ENCODE measurements around the gene SORCS2. TPM values are rescaled to one million over a fixed set of nuclear protein-coding genes. Genes with fewer than 3 reads are reported as not detected.

Gene SORCS2
- total and polyA plus RNA-seq, 2 of the 8 experiments (the other 6 are each of a cell fraction or from before 2014, with no cell fraction given): 0.36 to 1.8 TPM

GRCh38 chr4:7397206-7398103 lies 205.1 kb downstream of the SORCS2 start (continued):
- no peak for TF ChIP-seq SIN3A (conservative IDR thresholded peaks at IDR 0.05 in 1 of 2, IDR thresholded peaks at IDR 0.05 in 1 of 2; ENCODE audit: low read depth in 1 of 2, low read length in 2 of 2)
- TF ChIP-seq RXRA (IDR thresholded peaks at IDR 0.05; ENCODE audit: insufficient read depth, low read depth, low read length): no peak
